HepG2 (cell line): ENCODE data around the gene FITM1. TPM values are rescaled to one million over a fixed set of nuclear protein-coding genes. Genes with fewer than 3 reads are reported as not detected.

Source experiments
- EED ChIP-seq: sonication (generic); formaldehyde crosslinking; IDR thresholded peaks from 2 replicates; pipeline ENCODE4 v1.5.0; 2020; ENCODE audit warnings: mild to moderate bottlenecking, missing genetic modification reagents
- KDM5B ChIP-seq: sonication (generic); formaldehyde crosslinking; IDR thresholded peaks from 2 replicates; pipeline ENCODE4 v1.4.0; 2020; ENCODE audit warnings: missing genetic modification reagents, mild to moderate bottlenecking, borderline replicate concordance
- MED1 ChIP-seq: sonication (generic); formaldehyde crosslinking; IDR thresholded peaks from 2 replicates; pipeline ENCODE4 v1.4.0; 2020; ENCODE audit warnings: missing genetic modification reagents
- MTA3 ChIP-seq: sonication (generic); formaldehyde crosslinking; IDR thresholded peaks from 2 replicates; pipeline ENCODE4 v1.4.0; 2020; ENCODE audit warnings: missing genetic modification reagents
- NCOA1 ChIP-seq: sonication (generic); formaldehyde crosslinking; IDR thresholded peaks from 2 replicates; pipeline ENCODE4 v1.9.0; 2021; ENCODE audit warnings: missing genetic modification reagents
- RBM39 ChIP-seq: fragments of 200-400 bp; formaldehyde crosslinking; IDR thresholded peaks from one replicate; pipeline ENCODE4 v1.6.1; 2018; ENCODE audit warnings: antibody characterized with exemption, mild to moderate bottlenecking, low read depth, low read length; ENCODE audit not compliant: poor library complexity, severe bottlenecking
- TCF12 ChIP-seq, 2 experiments: fragments of 450-650 bp in 1 of 2; sonication (generic) in 1 of 2; formaldehyde crosslinking in 1 of 2; IDR thresholded peaks; 2 replicates each; pipeline versions ENCODE4 v1.6.1 to v1.8.0; 2017 to 2022; ENCODE audit warnings: antibody characterized with exemption in 1 of 2, mild to moderate bottlenecking in 1 of 2, missing genetic modification reagents in 1 of 2, moderate library complexity in 1 of 2
- ZNF3 ChIP-seq: IDR thresholded peaks from 2 replicates; pipeline ENCODE4 v1.7.0; 2017; ENCODE audit warnings: inconsistent platforms
- ZNF383 ChIP-seq: sonication (generic); formaldehyde crosslinking; IDR thresholded peaks from 2 replicates; pipeline ENCODE4 v1.4.0; 2020; ENCODE audit warnings: missing genetic modification reagents, mild to moderate bottlenecking, borderline replicate concordance
- polyA plus RNA-seq, 8 experiments: library from polyadenylated mRNA; depleted of rRNA in 3 of 8; stranded (reverse) in 7 of 8; unstranded in 1 of 8; fragments of >200 nt; fragmentation: Illumina TruSeq in 4 of 8; extraction: Trizol in 4 of 8; gene quantifications; 2 replicates each; pipeline versions ENCODE4 v1.2.1 to v1.2.3, GENCODE V29; 2011 to 2016; ENCODE audit warnings: low read depth in 4 of 8, missing spikeins in 1 of 8, mixed read lengths in 1 of 8; ENCODE audit not compliant: insufficient read depth in 1 of 8
- total RNA-seq, 5 experiments: library from RNA; depleted of rRNA; stranded (reverse); fragments of >200 nt; fragmentation: Illumina TruSeq; extraction: Trizol; gene quantifications; 2 replicates each; pipeline ENCODE4 v1.2.3, GENCODE V29; 2016; ENCODE audit warnings: low read depth in 1 of 5
- TF ChIP-seq, protein P1 (sequence below): sonication (generic); formaldehyde crosslinking; IDR thresholded peaks from 2 replicates; pipeline ENCODE4 v1.5.0; 2020; ENCODE audit warnings: missing genetic modification reagents, mild to moderate bottlenecking, borderline replicate concordance
- TF ChIP-seq, protein P2 (sequence below): sonication (generic); formaldehyde crosslinking; IDR thresholded peaks from 2 replicates; pipeline ENCODE4 v1.4.0; 2020; ENCODE audit warnings: mild to moderate bottlenecking, missing genetic modification reagents
- TF ChIP-seq, protein P3 (sequence below): sonication (generic); formaldehyde crosslinking; IDR thresholded peaks from 2 replicates; pipeline ENCODE4 v1.4.0; 2020; ENCODE audit warnings: missing genetic modification reagents, borderline replicate concordance
- TF ChIP-seq, protein P4 (sequence below): sonication (generic); formaldehyde crosslinking; IDR thresholded peaks from 2 replicates; pipeline ENCODE4 v1.4.0; 2020; ENCODE audit warnings: missing genetic modification reagents
- TF ChIP-seq, protein P5 (sequence below): sonication (generic); formaldehyde crosslinking; IDR thresholded peaks from 2 replicates; pipeline ENCODE4 v1.4.0; 2020; ENCODE audit warnings: mild to moderate bottlenecking, missing genetic modification reagents
- TF ChIP-seq, protein P6 (sequence below): sonication (generic); formaldehyde crosslinking; IDR thresholded peaks from 2 replicates; pipeline ENCODE4 v1.8.1; 2023; ENCODE audit warnings: missing genetic modification reagents, mild to moderate bottlenecking, borderline replicate concordance

The FITM1 gene
- total and polyA plus RNA-seq, 2 of the 13 experiments (the other 11 are each of a cell fraction or from before 2014, with no cell fraction given) = 2.7 to 5.8 TPM

DNA sequence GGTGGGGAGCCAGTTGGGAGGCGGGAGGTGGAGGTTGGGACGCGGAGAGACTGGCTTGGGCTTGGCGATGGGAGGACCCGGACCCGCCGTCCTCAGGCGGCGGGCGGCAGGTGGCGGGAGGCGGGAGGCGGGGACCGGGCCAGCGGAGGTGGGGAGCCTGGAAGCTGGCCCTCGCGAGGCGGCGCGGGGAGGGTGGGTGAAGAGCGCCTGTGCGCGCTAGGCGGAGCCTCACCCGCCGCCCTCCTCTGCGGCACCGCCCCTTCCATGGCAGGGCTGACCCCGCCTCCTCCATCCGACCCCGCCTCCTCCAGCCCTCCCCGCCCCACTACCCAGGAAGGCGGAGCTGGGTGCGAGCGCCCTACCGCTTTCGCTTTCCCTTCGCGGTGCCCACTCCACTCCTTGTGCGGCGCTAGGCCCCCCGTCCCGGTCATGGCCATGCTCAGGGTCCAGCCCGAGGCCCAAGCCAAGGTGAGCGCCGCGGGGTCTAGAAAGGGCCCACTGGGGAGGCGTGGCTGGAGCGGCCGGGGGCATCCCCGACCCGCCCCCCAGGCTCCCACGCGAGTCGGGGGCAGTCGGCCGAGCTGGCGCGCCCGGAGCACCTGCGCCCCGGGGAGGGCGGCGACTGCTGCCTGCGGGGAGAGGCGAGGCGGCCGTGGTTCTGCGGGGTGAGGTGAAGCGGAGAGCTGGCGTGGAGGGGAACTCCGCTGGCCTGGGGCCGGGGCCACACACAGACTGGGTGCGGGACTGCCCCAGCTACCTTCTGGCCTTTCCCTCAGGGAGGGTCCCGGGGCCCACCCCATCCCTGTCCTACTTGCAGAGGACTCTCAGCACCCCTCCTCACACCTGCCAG lies 5.6 kb downstream of the FITM1 start, which contains the start of gene PSME1 (continued):
- TF ChIP-seq, protein P1, sequence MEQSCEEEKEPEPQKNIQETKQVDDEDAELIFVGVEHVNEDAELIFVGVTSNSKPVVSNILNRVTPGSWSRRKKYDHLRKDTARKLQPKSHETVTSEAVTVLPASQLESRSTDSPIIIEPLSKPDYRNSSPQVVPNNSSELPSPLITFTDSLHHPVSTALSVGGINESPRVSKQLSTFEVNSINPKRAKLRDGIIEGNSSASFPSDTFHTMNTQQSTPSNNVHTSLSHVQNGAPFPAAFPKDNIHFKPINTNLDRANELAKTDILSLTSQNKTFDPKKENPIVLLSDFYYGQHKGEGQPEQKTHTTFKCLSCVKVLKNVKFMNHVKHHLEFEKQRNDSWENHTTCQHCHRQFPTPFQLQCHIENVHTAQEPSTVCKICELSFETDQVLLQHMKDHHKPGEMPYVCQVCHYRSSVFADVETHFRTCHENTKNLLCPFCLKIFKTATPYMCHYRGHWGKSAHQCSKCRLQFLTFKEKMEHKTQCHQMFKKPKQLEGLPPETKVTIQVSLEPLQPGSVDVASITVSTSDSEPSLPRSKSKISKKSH (CRISPR knock-in tag) = no peak
- TF ChIP-seq, protein P2, sequence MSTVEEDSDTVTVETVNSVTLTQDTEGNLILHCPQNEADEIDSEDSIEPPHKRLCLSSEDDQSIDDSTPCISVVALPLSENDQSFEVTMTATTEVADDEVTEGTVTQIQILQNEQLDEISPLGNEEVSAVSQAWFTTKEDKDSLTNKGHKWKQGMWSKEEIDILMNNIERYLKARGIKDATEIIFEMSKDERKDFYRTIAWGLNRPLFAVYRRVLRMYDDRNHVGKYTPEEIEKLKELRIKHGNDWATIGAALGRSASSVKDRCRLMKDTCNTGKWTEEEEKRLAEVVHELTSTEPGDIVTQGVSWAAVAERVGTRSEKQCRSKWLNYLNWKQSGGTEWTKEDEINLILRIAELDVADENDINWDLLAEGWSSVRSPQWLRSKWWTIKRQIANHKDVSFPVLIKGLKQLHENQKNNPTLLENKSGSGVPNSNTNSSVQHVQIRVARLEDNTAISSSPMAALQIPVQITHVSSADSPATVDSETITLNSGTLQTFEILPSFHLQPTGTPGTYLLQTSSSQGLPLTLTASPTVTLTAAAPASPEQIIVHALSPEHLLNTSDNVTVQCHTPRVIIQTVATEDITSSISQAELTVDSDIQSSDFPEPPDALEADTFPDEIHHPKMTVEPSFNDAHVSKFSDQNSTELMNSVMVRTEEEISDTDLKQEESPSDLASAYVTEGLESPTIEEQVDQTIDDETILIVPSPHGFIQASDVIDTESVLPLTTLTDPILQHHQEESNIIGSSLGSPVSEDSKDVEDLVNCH (CRISPR knock-in tag) = peak; percentile 72; the same call in 1 of the 2 replicates
- TF ChIP-seq, protein P3, sequence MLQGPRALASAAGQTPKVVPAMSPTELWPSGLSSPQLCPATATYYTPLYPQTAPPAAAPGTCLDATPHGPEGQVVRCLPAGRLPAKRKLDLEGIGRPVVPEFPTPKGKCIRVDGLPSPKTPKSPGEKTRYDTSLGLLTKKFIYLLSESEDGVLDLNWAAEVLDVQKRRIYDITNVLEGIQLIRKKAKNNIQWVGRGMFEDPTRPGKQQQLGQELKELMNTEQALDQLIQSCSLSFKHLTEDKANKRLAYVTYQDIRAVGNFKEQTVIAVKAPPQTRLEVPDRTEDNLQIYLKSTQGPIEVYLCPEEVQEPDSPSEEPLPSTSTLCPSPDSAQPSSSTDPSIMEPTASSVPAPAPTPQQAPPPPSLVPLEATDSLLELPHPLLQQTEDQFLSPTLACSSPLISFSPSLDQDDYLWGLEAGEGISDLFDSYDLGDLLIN (CRISPR knock-in tag) = no peak; the same call in 1 of the 2 replicates
- TF ChIP-seq, protein P4, sequence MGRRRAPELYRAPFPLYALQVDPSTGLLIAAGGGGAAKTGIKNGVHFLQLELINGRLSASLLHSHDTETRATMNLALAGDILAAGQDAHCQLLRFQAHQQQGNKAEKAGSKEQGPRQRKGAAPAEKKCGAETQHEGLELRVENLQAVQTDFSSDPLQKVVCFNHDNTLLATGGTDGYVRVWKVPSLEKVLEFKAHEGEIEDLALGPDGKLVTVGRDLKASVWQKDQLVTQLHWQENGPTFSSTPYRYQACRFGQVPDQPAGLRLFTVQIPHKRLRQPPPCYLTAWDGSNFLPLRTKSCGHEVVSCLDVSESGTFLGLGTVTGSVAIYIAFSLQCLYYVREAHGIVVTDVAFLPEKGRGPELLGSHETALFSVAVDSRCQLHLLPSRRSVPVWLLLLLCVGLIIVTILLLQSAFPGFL (CRISPR knock-in tag) = no peak
- TF ChIP-seq MTA3 (CRISPR knock-in tag) = no peak
- TF ChIP-seq EED (CRISPR knock-in tag) = peak; percentile 94
- TF ChIP-seq, protein P5, sequence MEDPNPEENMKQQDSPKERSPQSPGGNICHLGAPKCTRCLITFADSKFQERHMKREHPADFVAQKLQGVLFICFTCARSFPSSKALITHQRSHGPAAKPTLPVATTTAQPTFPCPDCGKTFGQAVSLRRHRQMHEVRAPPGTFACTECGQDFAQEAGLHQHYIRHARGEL = peak; percentile 80
- no peak for TF ChIP-seq ZNF3 (CRISPR knock-in tag)
- TF ChIP-seq MED1 (CRISPR knock-in tag) = peak; percentile 92
- peak; percentile 95 for TF ChIP-seq KDM5B (CRISPR knock-in tag)
- TF ChIP-seq, protein P6, sequence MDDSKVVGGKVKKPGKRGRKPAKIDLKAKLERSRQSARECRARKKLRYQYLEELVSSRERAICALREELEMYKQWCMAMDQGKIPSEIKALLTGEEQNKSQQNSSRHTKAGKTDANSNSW (CRISPR knock-in tag) = peak; percentile 76; the same call in 1 of the 2 replicates
- peak; percentile 73 for TF ChIP-seq RBM39
- no peak; the same call in 1 of the 2 replicates for TF ChIP-seq ZNF383
- no peak for TF ChIP-seq TCF12 (IDR thresholded peaks at IDR 0.05)
- TF ChIP-seq TCF12 (CRISPR knock-in tag; IDR thresholded peaks at IDR 0.05) = peak; percentile 93
- no peak for TF ChIP-seq NCOA1 (CRISPR knock-in tag)
